ENCODE results near the gene FAM184B. TPM values are rescaled to one million over a fixed set of nuclear protein-coding genes. Genes with fewer than 3 reads are reported as not detected.

Gene FAM184B
- total RNA-seq, 4 donors from 2014 or later, result 0.14 to 0.75 (median 0.18) TPM

DNA sequence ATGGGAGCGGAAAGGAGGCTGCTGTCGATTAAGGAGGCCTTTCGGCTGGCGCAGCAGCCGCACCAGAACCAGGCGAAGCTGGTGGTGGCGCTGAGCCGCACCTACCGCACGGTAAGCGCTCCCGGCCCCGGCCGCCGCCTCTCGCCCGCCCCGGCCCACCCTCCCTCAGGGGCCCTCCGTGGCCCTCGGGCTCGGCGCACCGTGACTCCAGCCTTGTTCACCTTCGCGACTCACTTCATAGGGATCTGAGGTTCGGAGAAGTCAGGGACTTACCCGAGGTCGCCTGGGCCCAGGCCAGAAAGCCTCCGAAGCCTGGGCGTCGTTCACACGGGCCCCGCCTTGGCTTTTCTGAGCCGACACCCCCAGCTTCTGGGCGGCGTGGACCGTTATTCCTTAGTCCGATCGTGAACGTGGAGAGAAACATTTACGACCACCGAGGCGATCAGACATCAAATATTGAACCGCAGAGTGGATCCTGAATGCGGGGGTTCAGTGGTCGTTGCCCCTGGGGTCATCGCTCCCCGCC, 29.7 kb upstream of the FAM184B start:
- peak; percentile 18 for DNase-seq
- peaks cover 16 to 47% (median 39%) of the 10 kb centered on the region in 4 donors for H3K4me1 ChIP-seq
- H3K27me3 ChIP-seq, result no peaks in the 10 kb centered on the region
- intact Hi-C loops (cut with DNase I; ENCODE audit: low total_unique reads) (loop anchor here (10.0 kb wide), 1 partner anchor 784 kb away; no protein-coding TSS in a partner anchor), in situ Hi-C loops (cut with MboI; ENCODE audit: low pct_ligation_motif_present in 1 of 4, low pct_unique_long_range_greater_than_20kb in 1 of 4, low sequenced_read_pairs in 3 of 4) (loop anchor here in 3 of 4 donors (25.0 kb wide), 3 partner anchors 224 to 776 kb away; partner anchors contain the start of gene LAP3 (in 1 of the 3))
- H3K4me3 ChIP-seq, result peak overlapping the region; percentile 45 to 89 (median 72)
- TF ChIP-seq, protein P1, sequence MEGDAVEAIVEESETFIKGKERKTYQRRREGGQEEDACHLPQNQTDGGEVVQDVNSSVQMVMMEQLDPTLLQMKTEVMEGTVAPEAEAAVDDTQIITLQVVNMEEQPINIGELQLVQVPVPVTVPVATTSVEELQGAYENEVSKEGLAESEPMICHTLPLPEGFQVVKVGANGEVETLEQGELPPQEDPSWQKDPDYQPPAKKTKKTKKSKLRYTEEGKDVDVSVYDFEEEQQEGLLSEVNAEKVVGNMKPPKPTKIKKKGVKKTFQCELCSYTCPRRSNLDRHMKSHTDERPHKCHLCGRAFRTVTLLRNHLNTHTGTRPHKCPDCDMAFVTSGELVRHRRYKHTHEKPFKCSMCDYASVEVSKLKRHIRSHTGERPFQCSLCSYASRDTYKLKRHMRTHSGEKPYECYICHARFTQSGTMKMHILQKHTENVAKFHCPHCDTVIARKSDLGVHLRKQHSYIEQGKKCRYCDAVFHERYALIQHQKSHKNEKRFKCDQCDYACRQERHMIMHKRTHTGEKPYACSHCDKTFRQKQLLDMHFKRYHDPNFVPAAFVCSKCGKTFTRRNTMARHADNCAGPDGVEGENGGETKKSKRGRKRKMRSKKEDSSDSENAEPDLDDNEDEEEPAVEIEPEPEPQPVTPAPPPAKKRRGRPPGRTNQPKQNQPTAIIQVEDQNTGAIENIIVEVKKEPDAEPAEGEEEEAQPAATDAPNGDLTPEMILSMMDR (IDR thresholded peaks at IDR 0.05), result no peak
- TF ChIP-seq EP300 (IDR thresholded peaks at IDR 0.05; ENCODE audit: low read depth) (no peak), POLR2A (IDR thresholded peaks at IDR 0.05) (no peak), POLR2AphosphoS5 (IDR thresholded peaks at IDR 0.05) (no peak)
- WGBS, 2 donors (ENCODE audit: low coverage in 1 of 2), result 1% methylated on average over 22 of the region's 48 CpGs; no CpG with 5 or more reads in 1 of the 2 donors
- H3K27ac ChIP-seq, result peak overlapping the region in 3 of 4 donors; percentile 55 to 99 (median 96)
- no peaks in the 10 kb centered on the region for H3K9me3 ChIP-seq
- H3K36me3 ChIP-seq, result no peaks in the 10 kb centered on the region

DNA sequence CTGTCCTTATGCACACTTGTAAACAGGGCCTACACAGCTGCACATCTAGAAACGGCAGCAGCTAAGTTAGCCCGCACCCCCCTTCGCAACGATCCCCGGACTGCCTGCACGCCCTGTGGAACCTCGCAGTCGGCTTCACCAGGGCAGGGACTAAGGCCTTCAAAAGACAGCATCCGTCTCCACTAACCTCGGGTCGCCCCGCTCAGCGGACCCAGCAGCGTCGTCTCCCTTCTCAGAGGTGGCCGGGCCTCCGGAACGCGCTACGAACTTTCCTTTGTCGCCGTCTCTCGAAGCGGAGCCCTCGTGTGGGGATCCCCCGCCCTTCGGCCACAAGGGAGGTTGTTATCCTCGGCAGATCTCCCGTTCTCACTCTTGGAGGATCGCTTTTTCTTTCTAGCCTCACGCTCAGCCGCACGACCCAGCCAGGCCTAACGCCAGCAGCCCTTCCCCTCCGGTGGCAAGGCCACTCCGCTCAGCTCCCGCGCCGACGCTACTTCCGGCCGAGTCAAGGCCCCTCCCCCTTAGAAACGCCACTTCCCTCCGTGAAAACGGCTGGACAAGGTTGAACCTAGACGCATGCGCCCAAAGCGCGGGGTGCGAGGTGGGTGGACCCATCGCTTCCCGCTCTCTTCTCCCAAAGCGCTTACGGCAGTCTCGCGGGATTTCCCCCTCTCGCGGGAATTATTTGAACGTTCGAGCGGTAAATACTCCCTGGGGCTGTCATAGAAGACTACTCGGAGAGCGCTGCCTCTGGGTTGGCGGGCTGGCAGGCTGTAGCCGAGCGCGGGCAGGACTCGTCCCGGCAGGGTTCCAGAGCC, 29.0 kb upstream of the FAM184B start, which contains the start of the genes DCAF16 and NCAPG:
Gene DCAF16 (minus strand): TSS at position 498 of the 818 bp plus-strand sequence. CDS start 6,616 bp downstream, outside the sequence.
Gene NCAPG (plus strand): TSS at position 720 of the 818 bp plus-strand sequence. CDS start 99 bp downstream, outside the sequence.
- Histone ChIP-seq H3K27me3 (no peaks in the 10 kb centered on the region), H3K4me1 (peaks cover 16 to 54% (median 41%) of the 10 kb centered on the region in 4 donors), H3K27ac (peak within 1 kb of the TSS; percentile 96 to 99 (median 98)), H3K9me3 (no peaks in the 10 kb centered on the region), H3K4me3 (peak within 1 kb of the TSS; percentile 70 to 89 (median 74)), H3K36me3 (no peaks in the 10 kb centered on the region)
- peak; percentile 100 for DNase-seq
- WGBS, 2 donors (ENCODE audit: low coverage in 1 of 2), result 0 to 1% methylated on average over 2 to 64 of the region's 69 CpGs
- in situ Hi-C loops (cut with MboI; ENCODE audit: low pct_ligation_motif_present in 1 of 4, low pct_unique_long_range_greater_than_20kb in 1 of 4, low sequenced_read_pairs in 3 of 4) (loop anchor here in 3 of 4 donors (25.0 kb wide), 3 partner anchors 223 to 777 kb away; partner anchors contain the start of gene LAP3 (in 1 of the 3)), intact Hi-C loops (cut with DNase I; ENCODE audit: low total_unique reads) (loop anchor here (10.0 kb wide), 1 partner anchor 784 kb away; no protein-coding TSS in a partner anchor)
- TF ChIP-seq POLR2A (IDR thresholded peaks at IDR 0.05) (peak; percentile 98), POLR2AphosphoS5 (IDR thresholded peaks at IDR 0.05) (peak; percentile 99), EP300 (IDR thresholded peaks at IDR 0.05; ENCODE audit: low read depth) (no peak)

DNA sequence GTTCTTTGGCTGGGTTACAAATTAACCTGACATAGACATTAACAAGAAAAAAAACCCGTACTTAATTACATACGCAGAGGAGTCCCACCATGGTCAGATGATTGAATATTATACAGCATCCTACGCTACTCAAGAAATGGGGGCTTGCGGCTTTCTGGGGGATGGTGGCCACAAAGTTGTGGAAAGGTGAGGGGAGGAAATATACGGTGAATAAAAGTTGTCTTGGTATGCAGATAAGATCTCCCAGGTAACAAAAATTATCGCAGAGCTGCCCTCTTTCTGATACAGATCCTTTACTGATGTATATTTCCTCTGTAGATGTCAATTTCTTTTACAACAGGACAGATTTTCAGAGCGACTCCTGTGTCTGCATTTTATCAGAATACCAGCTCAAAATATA, 28.2 kb upstream of the FAM184B start:
- Histone ChIP-seq H3K36me3 (peaks cover 0 to 3% (median 0%) of the 10 kb centered on the region in 4 donors), H3K4me1 (peaks cover 16 to 54% (median 41%) of the 10 kb centered on the region in 4 donors), H3K27ac (peak overlapping the region; percentile 96 to 99 (median 98)), H3K9me3 (no peaks in the 10 kb centered on the region), H3K27me3 (no peaks in the 10 kb centered on the region), H3K4me3 (peak overlapping the region; percentile 70 to 89 (median 74))
- TF ChIP-seq POLR2AphosphoS5 (IDR thresholded peaks at IDR 0.05) (no peak), EP300 (IDR thresholded peaks at IDR 0.05; ENCODE audit: low read depth) (no peak), POLR2A (IDR thresholded peaks at IDR 0.05) (no peak)
- TF ChIP-seq, protein P1 (IDR thresholded peaks at IDR 0.05), result no peak
- intact Hi-C loops (cut with DNase I; ENCODE audit: low total_unique reads) (loop anchor here (10.0 kb wide), 1 partner anchor 785 kb away; no protein-coding TSS in a partner anchor), in situ Hi-C loops (cut with MboI; ENCODE audit: low pct_ligation_motif_present in 1 of 4, low pct_unique_long_range_greater_than_20kb in 1 of 4, low sequenced_read_pairs in 3 of 4) (loop anchor here (5.0 to 25.0 kb wide), 6 partner anchors 213 to 778 kb away; partner anchors contain the start of genes LAP3 (in 1 of the 4) and LCORL (in 1 of the 4))
- WGBS, 2 donors (ENCODE audit: low coverage in 1 of 2), result 0% methylated on average over 6 to 7 of the region's 7 CpGs
- no peak for DNase-seq

DNA sequence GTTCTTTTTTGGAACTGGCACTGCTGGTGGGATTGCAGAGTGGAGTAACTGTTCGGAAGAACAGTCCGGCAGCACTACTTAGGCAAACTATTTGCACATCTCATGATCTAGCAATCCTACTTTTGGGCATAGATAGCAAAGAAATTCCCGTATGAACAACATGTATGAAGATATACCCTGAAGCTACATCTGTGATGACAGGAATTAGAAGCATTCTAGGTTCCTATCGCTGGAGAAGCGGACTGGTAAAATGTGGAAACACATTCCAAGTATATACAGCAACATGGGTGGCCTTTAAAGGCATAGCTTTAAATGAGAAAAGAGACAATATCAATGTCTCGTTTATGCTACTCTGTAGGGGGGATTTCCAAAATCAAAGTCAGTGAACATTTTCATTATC, 26.0 kb upstream of the FAM184B start:
- Histone ChIP-seq H3K27ac (peak overlapping the region in 1 of 4 donors; percentile 11), H3K27me3 (no peaks in the 10 kb centered on the region), H3K4me3 (peak overlapping the region in 1 of 4 donors; percentile 28), H3K9me3 (no peaks in the 10 kb centered on the region), H3K36me3 (peaks cover 0 to 20% (median 8%) of the 10 kb centered on the region in 4 donors), H3K4me1 (peaks cover 16 to 54% (median 41%) of the 10 kb centered on the region in 4 donors)
- in situ Hi-C loops (cut with MboI; ENCODE audit: low pct_ligation_motif_present in 1 of 4, low pct_unique_long_range_greater_than_20kb in 1 of 4, low sequenced_read_pairs in 3 of 4), result loop anchor here (5.0 to 25.0 kb wide), 6 partner anchors 215 to 780 kb away; partner anchors contain the start of genes LAP3 (in 1 of the 4) and LCORL (in 1 of the 4)
- TF ChIP-seq, protein P1 (IDR thresholded peaks at IDR 0.05), result no peak
- TF ChIP-seq POLR2A (IDR thresholded peaks at IDR 0.05), result no peak
- TF ChIP-seq EP300 (IDR thresholded peaks at IDR 0.05; ENCODE audit: low read depth), result no peak
- TF ChIP-seq POLR2AphosphoS5 (IDR thresholded peaks at IDR 0.05), result no peak
- intact Hi-C loops (cut with DNase I; ENCODE audit: low total_unique reads), result no loop called here
- no peak for DNase-seq
- 41 to 62% methylated on average over 3 to 6 of the region's 6 CpGs for WGBS, 2 donors (ENCODE audit: low coverage in 1 of 2)

Measured in transverse colon (tissue), 4 donors.